ENCODE results near the gene NIF3L1.
"Not testable (repeated sequence)": the region's sequence is repeated elsewhere in the genome, so short reads cannot be mapped to it uniquely, and the experiment has no call there.

The NIF3L1 gene

DNA sequence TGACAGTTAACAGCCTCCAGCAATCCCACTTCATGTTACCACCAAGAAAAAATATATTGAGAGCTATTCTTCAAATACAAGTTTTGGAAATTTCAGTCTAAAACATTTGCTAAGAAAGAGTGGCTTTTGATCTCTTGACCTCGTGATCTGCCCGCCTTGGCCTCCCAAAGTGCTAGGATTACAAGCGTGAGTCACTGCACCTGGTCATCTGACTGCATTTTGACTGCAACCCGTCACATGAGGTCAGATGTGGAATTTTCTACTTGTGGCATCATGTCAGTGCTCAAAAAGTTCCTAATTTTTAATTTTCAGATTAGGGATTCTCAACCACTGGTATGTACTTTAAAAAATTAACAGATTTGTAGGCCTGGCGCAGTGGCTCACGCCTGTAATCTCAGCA, 15.6 kb upstream of the NIF3L1 start:
- no peak for DNase-seq (ENCODE audit: low spot score)

- no peak for DNase-seq (ENCODE audit: low spot score)
These were observed 11.7 kb upstream of the NIF3L1 start for GRCh38 chr2:200877443-200877842.

- no peak for DNase-seq (ENCODE audit: low spot score)
These were observed 10.8 kb upstream of the NIF3L1 start for GRCh38 chr2:200878289-200878880.

GRCh38 chr2:200881715-200882249, 7.4 kb upstream of the NIF3L1 start:
- not testable (repeated sequence) for DNase-seq (ENCODE audit: low spot score)

- DNase-seq (ENCODE audit: low spot score), result no peak
These were observed 10.3 kb downstream of the NIF3L1 start for GRCh38 chr2:200899482-200899881.

- DNase-seq (ENCODE audit: low spot score), result peak; percentile 58
These were observed 12.4 kb downstream of the NIF3L1 start for GRCh38 chr2:200901459-200902072.

GRCh38 chr2:200905618-200906296, 16.6 kb downstream of the NIF3L1 start:
- DNase-seq (ENCODE audit: low spot score), result peak; percentile 72

DNA sequence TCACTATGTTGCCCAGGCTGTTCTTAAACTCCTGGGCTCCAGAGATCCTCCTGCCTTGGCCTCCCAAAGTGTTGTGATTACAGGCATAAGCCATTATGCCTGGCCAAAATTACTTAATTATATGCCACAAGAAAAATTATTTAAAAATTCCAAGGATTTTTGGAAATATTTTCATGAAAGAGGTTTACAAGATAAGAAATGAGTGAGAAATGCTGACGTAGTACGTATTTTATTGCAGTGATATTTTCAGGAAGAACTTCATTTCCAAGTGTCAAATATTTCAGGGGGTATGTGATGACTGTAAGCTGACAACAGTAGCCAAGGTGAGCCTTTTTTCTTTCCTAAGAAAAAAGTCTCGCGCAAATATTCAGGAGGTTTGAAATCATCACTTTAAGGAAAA, 20.8 kb downstream of the NIF3L1 start:
- no peak for DNase-seq (ENCODE audit: low spot score)

DNA sequence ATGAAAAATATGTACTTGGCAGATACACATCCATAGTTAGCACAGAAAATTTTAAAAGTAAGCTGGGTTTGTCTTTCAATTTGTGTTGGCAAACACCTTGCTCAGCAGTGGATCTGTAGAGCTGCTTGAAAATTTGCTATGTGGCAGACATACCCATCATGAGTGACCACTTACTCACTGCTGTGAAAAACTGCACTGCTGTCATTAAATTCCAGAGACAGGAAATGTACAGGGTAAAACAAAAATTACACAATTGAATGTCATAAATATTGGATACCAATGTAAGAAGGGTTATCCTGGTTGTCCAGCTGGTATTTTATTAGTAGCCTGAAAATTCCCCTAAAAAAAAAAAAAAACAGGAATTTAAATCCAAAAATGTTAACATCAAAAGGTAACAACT, 24.5 kb downstream of the NIF3L1 start:
- DNase-seq (ENCODE audit: low spot score), result no peak

GRCh38 chr2:200922439-200922838, 33.3 kb downstream of the NIF3L1 start:
- DNase-seq (ENCODE audit: low spot score), result no peak

- DNase-seq (ENCODE audit: low spot score), result no peak
These were observed 40.4 kb downstream of the NIF3L1 start for GRCh38 chr2:200929334-200930249.

- no peak for DNase-seq (ENCODE audit: low spot score)
These were observed 41.9 kb downstream of the NIF3L1 start for GRCh38 chr2:200930947-200931626.

DNA sequence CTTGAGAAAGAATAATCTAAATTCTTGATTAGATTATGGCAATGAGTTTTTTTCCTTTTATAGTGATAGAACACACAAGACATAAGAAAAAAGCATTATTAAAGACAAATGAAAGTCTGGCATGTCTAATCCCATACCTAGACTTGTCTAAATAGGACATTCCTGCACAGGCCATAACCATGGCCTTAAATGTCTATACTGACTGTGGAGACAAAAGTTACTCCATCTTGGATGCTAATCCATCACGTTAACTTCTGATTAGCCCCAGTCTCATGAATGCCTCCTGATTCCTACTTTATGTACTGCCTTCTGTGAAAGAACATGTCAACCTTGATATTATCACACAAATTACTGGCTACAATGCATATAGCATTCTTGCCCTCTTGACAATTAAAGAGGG, 50.7 kb downstream of the NIF3L1 start:
- no peak for DNase-seq (ENCODE audit: low spot score)

- no peak for DNase-seq (ENCODE audit: low spot score)
These were observed 54.4 kb downstream of the NIF3L1 start for GRCh38 chr2:200943527-200944105.

GRCh38 chr2:200944467-200945394, 55.6 kb downstream of the NIF3L1 start:
- no peak for DNase-seq (ENCODE audit: low spot score)

DNA sequence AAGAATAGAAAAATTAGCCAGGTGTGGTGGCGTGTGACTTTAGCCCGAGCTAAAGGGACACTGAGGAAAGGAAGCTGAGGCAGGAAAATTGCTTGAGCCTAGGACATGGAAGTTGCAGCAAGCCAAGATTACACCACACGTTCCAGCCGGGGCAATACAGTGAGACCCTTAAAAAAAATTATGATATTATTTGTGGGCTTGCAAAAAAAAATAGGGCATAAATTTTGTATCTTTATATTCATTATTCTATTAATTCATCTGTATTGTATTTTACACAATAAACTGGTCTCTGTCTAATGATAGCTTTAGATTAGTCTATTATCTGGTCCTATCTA, 56.2 kb downstream of the NIF3L1 start:
- no peak for DNase-seq (ENCODE audit: low spot score)

DNA sequence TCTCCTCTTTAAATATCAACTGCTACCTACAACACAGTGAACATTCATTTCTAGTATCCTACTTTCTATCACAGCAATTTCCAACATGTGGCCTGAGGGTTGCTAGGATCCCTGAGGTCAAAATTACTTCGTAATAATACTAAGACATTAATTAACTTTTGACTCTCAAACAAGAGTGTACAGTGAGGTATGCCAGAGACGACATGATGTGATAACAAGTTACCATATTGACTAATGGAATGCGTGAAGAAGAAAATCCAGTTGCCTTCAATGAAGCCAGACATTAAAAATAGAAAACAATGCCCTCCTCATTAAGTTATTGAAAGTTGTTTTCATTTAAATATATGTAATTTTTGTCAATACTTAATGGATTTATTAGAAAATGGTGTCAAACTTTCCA, 61.2 kb downstream of the NIF3L1 start:
- no peak for DNase-seq (ENCODE audit: low spot score)

Measured in globus pallidus (tissue), 1 donor.